ENCODE results near the gene ZNF555. TPM values are rescaled to one million over a fixed set of nuclear protein-coding genes. Genes with fewer than 3 reads are reported as not detected.

ZNF555 gene
- total and polyA plus RNA-seq, 9 of the 15 experiments (the other 6 are each of a cell fraction or from before 2014, with no cell fraction given) = 2.0 to 6.7 (median 5.4) TPM

- TF ChIP-seq CREB3L1 (IDR thresholded peaks at IDR 0.05; ENCODE audit: borderline replicate concordance, low read depth) (no peak), PCBP1 (IDR thresholded peaks at IDR 0.05; ENCODE audit: low read depth, low read length, poor library complexity, severe bottlenecking) (no peak), ZNF174 (CRISPR knock-in tag; IDR thresholded peaks at IDR 0.05) (no peak), TFAP4 (CRISPR knock-in tag; IDR thresholded peaks at IDR 0.05; ENCODE audit: borderline replicate concordance) (peak; percentile 57; the same call in 1 of the 2 replicates), NCOA1 (IDR thresholded peaks at IDR 0.05; ENCODE audit: low read depth) (peak; percentile 38; the same call in 1 of the 2 replicates), FOXA1 (IDR thresholded peaks at IDR 0.05; ENCODE audit: borderline replicate concordance) (no peak), ZC3H11A (IDR thresholded peaks at IDR 0.05; ENCODE audit: low read depth, low read length) (no peak), FOXK2 (conservative IDR thresholded peaks at IDR 0.05 in 1 of 2, IDR thresholded peaks at IDR 0.05 in 1 of 2; ENCODE audit: low read depth in 2 of 2) (no peak), POLR2B (IDR thresholded peaks at IDR 0.05; ENCODE audit: low read depth, partially characterized antibody) (peak; percentile 20), ZNF75A (CRISPR knock-in tag; IDR thresholded peaks at IDR 0.05) (no peak), ZNF445 (CRISPR knock-in tag; IDR thresholded peaks at IDR 0.05; ENCODE audit: low read depth) (no peak), CHD2 (IDR thresholded peaks at IDR 0.05; ENCODE audit: low read depth, low read length) (peak; percentile 88), USF1 (CRISPR knock-in tag; IDR thresholded peaks at IDR 0.05) (no peak), GTF2E2 (tag; IDR thresholded peaks at IDR 0.05) (no peak), ARID3B (CRISPR knock-in tag; IDR thresholded peaks at IDR 0.05; ENCODE audit: borderline replicate concordance) (no peak), NELFE (IDR thresholded peaks at IDR 0.05; ENCODE audit: insufficient read depth, insufficient read length) (no peak), PML (IDR thresholded peaks at IDR 0.05; ENCODE audit: low read length) (no peak), PKNOX1 (IDR thresholded peaks at IDR 0.05) (peak; percentile 99), ZNF232 (CRISPR knock-in tag; IDR thresholded peaks at IDR 0.05) (0 out of 2 replicates have a peak, but pooled peaks have one; percentile 30), CHD1 (IDR thresholded peaks at IDR 0.05; ENCODE audit: low read length) (peak; percentile 75), ZNF589 (CRISPR knock-in tag; IDR thresholded peaks at IDR 0.05; ENCODE audit: low read depth) (peak; percentile 67; the same call in 1 of the 2 replicates), TRIM28 (IDR thresholded peaks at IDR 0.05) (no peak), ZNF3 (CRISPR knock-in tag; IDR thresholded peaks at IDR 0.05) (no peak)
These were observed at the start of gene ZNF555 (continued) for GRCh38 chr19:2840794-2841791.

All from K562 (cell line).